GM23338 (cell line): ENCODE measurements around the gene MPST. TPM values are rescaled to one million over a fixed set of nuclear protein-coding genes. Genes with fewer than 3 reads are reported as not detected.

Experiments used
- ATAC-seq: fragments of 200-7000 bp; cut with Tn5 transposase; 3 replicates; pipeline ENCODE4 v1.9.1; 2020
- DNase-seq: peaks from one replicate; pipeline ENCODE4 v3.0.0-alpha.2; 2015; ENCODE audit warnings: low spot score
- H2AFZ ChIP-seq: fragments of 200-600 bp; sonication (generic); 2 replicates; pipeline ENCODE4 v1.8.0; 2016; ENCODE audit warnings: antibody characterized with exemption, mild to moderate bottlenecking, moderate library complexity
- H3F3A ChIP-seq: fragments of 200-600 bp; sonication (generic); replicated peaks from 2 replicates; pipeline ENCODE4 v1.8.0; 2017; ENCODE audit warnings: antibody characterized with exemption, mixed run types, low read depth
- H3K27ac ChIP-seq: fragments of 200-600 bp; sonication (generic); 2 replicates; pipeline ENCODE4 v1.6.1; 2016; ENCODE audit warnings: low read depth
- H3K27me3 ChIP-seq: fragments of 200-600 bp; sonication (generic); 2 replicates; pipeline ENCODE4 v1.8.0; 2016; ENCODE audit warnings: mild to moderate bottlenecking, mixed run types, moderate library complexity; ENCODE audit not compliant: insufficient read depth
- H3K36me3 ChIP-seq: fragments of 200-600 bp; sonication (generic); 2 replicates; pipeline ENCODE4 v1.8.0; 2016; ENCODE audit warnings: mild to moderate bottlenecking; ENCODE audit not compliant: insufficient read depth
- H3K4me1 ChIP-seq: fragments of 200-600 bp; sonication (generic); 2 replicates; pipeline ENCODE4 v1.8.0; 2016; ENCODE audit warnings: mild to moderate bottlenecking, moderate library complexity; ENCODE audit not compliant: insufficient read depth
- H3K4me2 ChIP-seq: fragments of 200-600 bp; sonication (generic); 2 replicates; pipeline ENCODE4 v1.7.1; 2017; ENCODE audit warnings: mixed run types
- H3K4me3 ChIP-seq: fragments of 200-600 bp; sonication (generic); 2 replicates; pipeline ENCODE4 v1.6.1; 2016; ENCODE audit warnings: mixed run types
- H3K79me2 ChIP-seq: fragments of 200-600 bp; sonication (generic); replicated peaks from 2 replicates; pipeline ENCODE4 v1.8.0; 2017; ENCODE audit warnings: mild to moderate bottlenecking; ENCODE audit not compliant: insufficient read depth
- H3K9me2 ChIP-seq: fragments of 200-600 bp; sonication (generic); 2 replicates; pipeline ENCODE4 v1.8.0; 2017; ENCODE audit not compliant: insufficient read depth
- H4K20me1 ChIP-seq: fragments of 200-600 bp; sonication (generic); replicated peaks from 2 replicates; pipeline ENCODE4 v1.8.0; 2017; ENCODE audit warnings: mild to moderate bottlenecking; ENCODE audit not compliant: insufficient read depth
- H3K27ac Mint-ChIP-seq: 2 replicates; pipeline ENCODE4 v1.8.0; 2020; ENCODE audit warnings: inconsistent platforms, mild to moderate bottlenecking, moderate library complexity, mixed read lengths
- H3K27me3 Mint-ChIP-seq: 3 replicates; pipeline ENCODE4 v1.8.0; 2022; ENCODE audit warnings: low read depth, mild to moderate bottlenecking, moderate library complexity, mixed read lengths, inconsistent platforms; ENCODE audit not compliant: insufficient read depth, poor library complexity
- H3K36me3 Mint-ChIP-seq: 3 replicates; pipeline ENCODE4 v1.8.0; 2021; ENCODE audit warnings: low read depth, mild to moderate bottlenecking, inconsistent platforms, moderate library complexity, mixed read lengths
- H3K4me1 Mint-ChIP-seq: 3 replicates; pipeline ENCODE4 v1.8.0; 2020; ENCODE audit warnings: mild to moderate bottlenecking, inconsistent platforms, mixed read lengths
- H3K4me3 Mint-ChIP-seq: 3 replicates; pipeline ENCODE4 v1.8.0; 2021; ENCODE audit warnings: moderate library complexity, mild to moderate bottlenecking, inconsistent platforms, mixed read lengths
- H3K9me3 Mint-ChIP-seq: 3 replicates; pipeline ENCODE4 v1.8.0; 2020; ENCODE audit warnings: moderate library complexity, mild to moderate bottlenecking, inconsistent platforms, mixed read lengths
- CREB1 ChIP-seq: fragments of 250-450 bp; sonication (Bioruptor Pico); IDR thresholded peaks from 2 replicates; pipeline ENCODE4 v1.5.0; 2020; ENCODE audit warnings: low read depth, mild to moderate bottlenecking, moderate library complexity
- EZH2 ChIP-seq: fragments of 200-600 bp; sonication (generic); IDR thresholded peaks from one replicate; pipeline ENCODE4 v1.8.0; 2017; ENCODE audit warnings: antibody characterized with exemption, mild to moderate bottlenecking, low read depth; ENCODE audit not compliant: unreplicated experiment
- EZH2phosphoT487 ChIP-seq: fragments of 200-600 bp; sonication (generic); IDR thresholded peaks from one replicate; pipeline ENCODE4 v1.8.1; 2018; ENCODE audit warnings: antibody characterized with exemption; ENCODE audit not compliant: unreplicated experiment
- JUNB ChIP-seq: IDR thresholded peaks from one replicate; pipeline ENCODE4 v1.6.1; 2016; ENCODE audit warnings: antibody characterized with exemption; ENCODE audit not compliant: unreplicated experiment
- NANOG ChIP-seq: IDR thresholded peaks from 2 replicates; pipeline ENCODE4 v1.6.1; 2016; ENCODE audit warnings: antibody characterized with exemption, borderline replicate concordance
- POLR2AphosphoS5 ChIP-seq: IDR thresholded peaks from 2 replicates; pipeline ENCODE4 v1.6.1; 2016; ENCODE audit warnings: antibody characterized with exemption, low read depth
- STAT1 ChIP-seq: IDR thresholded peaks from one replicate; pipeline ENCODE4 v1.6.1; 2016; ENCODE audit warnings: antibody characterized with exemption; ENCODE audit not compliant: unreplicated experiment
- ZNF114 ChIP-seq: fragments of 250-450 bp; sonication (Bioruptor Pico); IDR thresholded peaks from 2 replicates; pipeline ENCODE4 v1.5.0; 2020; ENCODE audit warnings: mild to moderate bottlenecking, moderate library complexity
- ZNF331 ChIP-seq: fragments of 250-450 bp; sonication (Bioruptor Pico); IDR thresholded peaks from 2 replicates; pipeline ENCODE4 v1.5.0; 2020; ENCODE audit warnings: low read depth, mild to moderate bottlenecking, moderate library complexity
- polyA plus RNA-seq: library from polyadenylated mRNA; unstranded; fragments of >200 nt; fragmentation: Nextera tagmentation; extraction: Ambion mirVana; gene quantifications from 2 replicates; pipeline ENCODE4 v1.2.1, GENCODE V29; 2016
- total RNA-seq: library from RNA; depleted of rRNA; stranded (reverse); fragments of >200 nt; shearing (Covaris generic); gene quantifications from 2 replicates; pipeline ENCODE4 v1.2.3, GENCODE V29; 2014
- TF ChIP-seq, protein P1 (sequence below): IDR thresholded peaks from one replicate; pipeline ENCODE4 v1.6.1; 2018; ENCODE audit warnings: antibody characterized with exemption; ENCODE audit not compliant: unreplicated experiment
- TF ChIP-seq, protein P2 (sequence below): IDR thresholded peaks from 2 replicates; pipeline ENCODE4 v1.6.1; 2016; ENCODE audit warnings: antibody characterized with exemption
- TF ChIP-seq, protein P3 (sequence below), 2 experiments: fragments of 200-600 bp in 1 of 2; sonication (generic) in 1 of 2; conservative IDR thresholded peaks; 2 replicates each; pipeline versions ENCODE4 v1.5.1 to v1.6.1; 2016 to 2017; ENCODE audit warnings: antibody characterized with exemption in 2 of 2, low read depth in 2 of 2, mild to moderate bottlenecking in 2 of 2, moderate library complexity in 1 of 2
- TF ChIP-seq, protein P4 (sequence below): fragments of 250-450 bp; sonication (Bioruptor Pico); IDR thresholded peaks from 2 replicates; pipeline ENCODE4 v1.5.0; 2020; ENCODE audit warnings: mild to moderate bottlenecking, moderate library complexity

The MPST gene
- total and polyA plus RNA-seq, 2 experiments from 2014 or later = 86.2 to 158 TPM

DNA sequence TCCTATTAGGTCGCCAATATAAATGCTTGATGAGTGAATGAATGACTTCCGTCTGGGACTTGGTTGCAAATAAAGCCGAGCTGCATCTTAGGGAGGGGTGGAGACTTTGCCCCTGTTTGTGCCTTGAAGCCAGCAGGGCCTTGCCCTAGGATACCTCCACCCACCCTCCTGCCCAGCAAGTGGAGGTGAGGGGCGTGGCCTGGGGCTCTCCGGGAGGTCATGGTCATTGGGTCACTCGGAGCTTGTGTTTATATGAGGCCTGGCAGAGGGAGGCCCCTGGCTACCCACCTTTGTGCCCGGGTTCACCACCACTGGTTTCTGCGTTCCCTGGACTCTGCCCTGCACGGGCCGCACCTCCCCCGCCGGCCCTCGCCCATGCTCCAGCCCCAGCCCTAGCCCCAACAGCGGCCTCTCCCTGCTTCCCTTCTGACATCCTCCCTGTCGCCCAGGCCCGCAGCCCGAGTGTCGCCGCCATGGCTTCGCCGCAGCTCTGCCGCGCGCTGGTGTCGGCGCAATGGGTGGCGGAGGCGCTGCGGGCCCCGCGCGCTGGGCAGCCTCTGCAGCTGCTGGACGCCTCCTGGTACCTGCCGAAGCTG lies 4.3 kb downstream of the MPST start:
- H3K27me3 ChIP-seq = no peaks in the 10 kb centered on the region
- H3K27me3 Mint-ChIP-seq = peaks cover 16% of the 10 kb centered on the region
- H3K4me3 ChIP-seq = no peak overlapping the region
- peaks cover 12% of the 10 kb centered on the region; the same call in 1 of the 2 replicates for H3K4me1 ChIP-seq
- no peak overlapping the region for H3K4me2 ChIP-seq
- H3K27ac Mint-ChIP-seq = no peak overlapping the region
- no peak for DNase-seq
- TF ChIP-seq NANOG (no peak), JUNB (no peak), STAT1 (no peak), POLR2AphosphoS5 (no peak), CREB1 (CRISPR knock-in tag) (no peak), EZH2phosphoT487 (no peak), EZH2 (no peak), ZNF331 (CRISPR knock-in tag) (no peak), ZNF114 (no peak)
- TF ChIP-seq, protein P1, sequence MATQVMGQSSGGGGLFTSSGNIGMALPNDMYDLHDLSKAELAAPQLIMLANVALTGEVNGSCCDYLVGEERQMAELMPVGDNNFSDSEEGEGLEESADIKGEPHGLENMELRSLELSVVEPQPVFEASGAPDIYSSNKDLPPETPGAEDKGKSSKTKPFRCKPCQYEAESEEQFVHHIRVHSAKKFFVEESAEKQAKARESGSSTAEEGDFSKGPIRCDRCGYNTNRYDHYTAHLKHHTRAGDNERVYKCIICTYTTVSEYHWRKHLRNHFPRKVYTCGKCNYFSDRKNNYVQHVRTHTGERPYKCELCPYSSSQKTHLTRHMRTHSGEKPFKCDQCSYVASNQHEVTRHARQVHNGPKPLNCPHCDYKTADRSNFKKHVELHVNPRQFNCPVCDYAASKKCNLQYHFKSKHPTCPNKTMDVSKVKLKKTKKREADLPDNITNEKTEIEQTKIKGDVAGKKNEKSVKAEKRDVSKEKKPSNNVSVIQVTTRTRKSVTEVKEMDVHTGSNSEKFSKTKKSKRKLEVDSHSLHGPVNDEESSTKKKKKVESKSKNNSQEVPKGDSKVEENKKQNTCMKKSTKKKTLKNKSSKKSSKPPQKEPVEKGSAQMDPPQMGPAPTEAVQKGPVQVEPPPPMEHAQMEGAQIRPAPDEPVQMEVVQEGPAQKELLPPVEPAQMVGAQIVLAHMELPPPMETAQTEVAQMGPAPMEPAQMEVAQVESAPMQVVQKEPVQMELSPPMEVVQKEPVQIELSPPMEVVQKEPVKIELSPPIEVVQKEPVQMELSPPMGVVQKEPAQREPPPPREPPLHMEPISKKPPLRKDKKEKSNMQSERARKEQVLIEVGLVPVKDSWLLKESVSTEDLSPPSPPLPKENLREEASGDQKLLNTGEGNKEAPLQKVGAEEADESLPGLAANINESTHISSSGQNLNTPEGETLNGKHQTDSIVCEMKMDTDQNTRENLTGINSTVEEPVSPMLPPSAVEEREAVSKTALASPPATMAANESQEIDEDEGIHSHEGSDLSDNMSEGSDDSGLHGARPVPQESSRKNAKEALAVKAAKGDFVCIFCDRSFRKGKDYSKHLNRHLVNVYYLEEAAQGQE = no peak
- TF ChIP-seq, protein P2, sequence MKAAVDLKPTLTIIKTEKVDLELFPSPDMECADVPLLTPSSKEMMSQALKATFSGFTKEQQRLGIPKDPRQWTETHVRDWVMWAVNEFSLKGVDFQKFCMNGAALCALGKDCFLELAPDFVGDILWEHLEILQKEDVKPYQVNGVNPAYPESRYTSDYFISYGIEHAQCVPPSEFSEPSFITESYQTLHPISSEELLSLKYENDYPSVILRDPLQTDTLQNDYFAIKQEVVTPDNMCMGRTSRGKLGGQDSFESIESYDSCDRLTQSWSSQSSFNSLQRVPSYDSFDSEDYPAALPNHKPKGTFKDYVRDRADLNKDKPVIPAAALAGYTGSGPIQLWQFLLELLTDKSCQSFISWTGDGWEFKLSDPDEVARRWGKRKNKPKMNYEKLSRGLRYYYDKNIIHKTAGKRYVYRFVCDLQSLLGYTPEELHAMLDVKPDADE = no peak
- TF ChIP-seq, protein P3, sequence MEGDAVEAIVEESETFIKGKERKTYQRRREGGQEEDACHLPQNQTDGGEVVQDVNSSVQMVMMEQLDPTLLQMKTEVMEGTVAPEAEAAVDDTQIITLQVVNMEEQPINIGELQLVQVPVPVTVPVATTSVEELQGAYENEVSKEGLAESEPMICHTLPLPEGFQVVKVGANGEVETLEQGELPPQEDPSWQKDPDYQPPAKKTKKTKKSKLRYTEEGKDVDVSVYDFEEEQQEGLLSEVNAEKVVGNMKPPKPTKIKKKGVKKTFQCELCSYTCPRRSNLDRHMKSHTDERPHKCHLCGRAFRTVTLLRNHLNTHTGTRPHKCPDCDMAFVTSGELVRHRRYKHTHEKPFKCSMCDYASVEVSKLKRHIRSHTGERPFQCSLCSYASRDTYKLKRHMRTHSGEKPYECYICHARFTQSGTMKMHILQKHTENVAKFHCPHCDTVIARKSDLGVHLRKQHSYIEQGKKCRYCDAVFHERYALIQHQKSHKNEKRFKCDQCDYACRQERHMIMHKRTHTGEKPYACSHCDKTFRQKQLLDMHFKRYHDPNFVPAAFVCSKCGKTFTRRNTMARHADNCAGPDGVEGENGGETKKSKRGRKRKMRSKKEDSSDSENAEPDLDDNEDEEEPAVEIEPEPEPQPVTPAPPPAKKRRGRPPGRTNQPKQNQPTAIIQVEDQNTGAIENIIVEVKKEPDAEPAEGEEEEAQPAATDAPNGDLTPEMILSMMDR (conservative IDR thresholded peaks at IDR 0.05; ENCODE audit: low read depth in 2 of 2) = no peak
- TF ChIP-seq, protein P4, sequence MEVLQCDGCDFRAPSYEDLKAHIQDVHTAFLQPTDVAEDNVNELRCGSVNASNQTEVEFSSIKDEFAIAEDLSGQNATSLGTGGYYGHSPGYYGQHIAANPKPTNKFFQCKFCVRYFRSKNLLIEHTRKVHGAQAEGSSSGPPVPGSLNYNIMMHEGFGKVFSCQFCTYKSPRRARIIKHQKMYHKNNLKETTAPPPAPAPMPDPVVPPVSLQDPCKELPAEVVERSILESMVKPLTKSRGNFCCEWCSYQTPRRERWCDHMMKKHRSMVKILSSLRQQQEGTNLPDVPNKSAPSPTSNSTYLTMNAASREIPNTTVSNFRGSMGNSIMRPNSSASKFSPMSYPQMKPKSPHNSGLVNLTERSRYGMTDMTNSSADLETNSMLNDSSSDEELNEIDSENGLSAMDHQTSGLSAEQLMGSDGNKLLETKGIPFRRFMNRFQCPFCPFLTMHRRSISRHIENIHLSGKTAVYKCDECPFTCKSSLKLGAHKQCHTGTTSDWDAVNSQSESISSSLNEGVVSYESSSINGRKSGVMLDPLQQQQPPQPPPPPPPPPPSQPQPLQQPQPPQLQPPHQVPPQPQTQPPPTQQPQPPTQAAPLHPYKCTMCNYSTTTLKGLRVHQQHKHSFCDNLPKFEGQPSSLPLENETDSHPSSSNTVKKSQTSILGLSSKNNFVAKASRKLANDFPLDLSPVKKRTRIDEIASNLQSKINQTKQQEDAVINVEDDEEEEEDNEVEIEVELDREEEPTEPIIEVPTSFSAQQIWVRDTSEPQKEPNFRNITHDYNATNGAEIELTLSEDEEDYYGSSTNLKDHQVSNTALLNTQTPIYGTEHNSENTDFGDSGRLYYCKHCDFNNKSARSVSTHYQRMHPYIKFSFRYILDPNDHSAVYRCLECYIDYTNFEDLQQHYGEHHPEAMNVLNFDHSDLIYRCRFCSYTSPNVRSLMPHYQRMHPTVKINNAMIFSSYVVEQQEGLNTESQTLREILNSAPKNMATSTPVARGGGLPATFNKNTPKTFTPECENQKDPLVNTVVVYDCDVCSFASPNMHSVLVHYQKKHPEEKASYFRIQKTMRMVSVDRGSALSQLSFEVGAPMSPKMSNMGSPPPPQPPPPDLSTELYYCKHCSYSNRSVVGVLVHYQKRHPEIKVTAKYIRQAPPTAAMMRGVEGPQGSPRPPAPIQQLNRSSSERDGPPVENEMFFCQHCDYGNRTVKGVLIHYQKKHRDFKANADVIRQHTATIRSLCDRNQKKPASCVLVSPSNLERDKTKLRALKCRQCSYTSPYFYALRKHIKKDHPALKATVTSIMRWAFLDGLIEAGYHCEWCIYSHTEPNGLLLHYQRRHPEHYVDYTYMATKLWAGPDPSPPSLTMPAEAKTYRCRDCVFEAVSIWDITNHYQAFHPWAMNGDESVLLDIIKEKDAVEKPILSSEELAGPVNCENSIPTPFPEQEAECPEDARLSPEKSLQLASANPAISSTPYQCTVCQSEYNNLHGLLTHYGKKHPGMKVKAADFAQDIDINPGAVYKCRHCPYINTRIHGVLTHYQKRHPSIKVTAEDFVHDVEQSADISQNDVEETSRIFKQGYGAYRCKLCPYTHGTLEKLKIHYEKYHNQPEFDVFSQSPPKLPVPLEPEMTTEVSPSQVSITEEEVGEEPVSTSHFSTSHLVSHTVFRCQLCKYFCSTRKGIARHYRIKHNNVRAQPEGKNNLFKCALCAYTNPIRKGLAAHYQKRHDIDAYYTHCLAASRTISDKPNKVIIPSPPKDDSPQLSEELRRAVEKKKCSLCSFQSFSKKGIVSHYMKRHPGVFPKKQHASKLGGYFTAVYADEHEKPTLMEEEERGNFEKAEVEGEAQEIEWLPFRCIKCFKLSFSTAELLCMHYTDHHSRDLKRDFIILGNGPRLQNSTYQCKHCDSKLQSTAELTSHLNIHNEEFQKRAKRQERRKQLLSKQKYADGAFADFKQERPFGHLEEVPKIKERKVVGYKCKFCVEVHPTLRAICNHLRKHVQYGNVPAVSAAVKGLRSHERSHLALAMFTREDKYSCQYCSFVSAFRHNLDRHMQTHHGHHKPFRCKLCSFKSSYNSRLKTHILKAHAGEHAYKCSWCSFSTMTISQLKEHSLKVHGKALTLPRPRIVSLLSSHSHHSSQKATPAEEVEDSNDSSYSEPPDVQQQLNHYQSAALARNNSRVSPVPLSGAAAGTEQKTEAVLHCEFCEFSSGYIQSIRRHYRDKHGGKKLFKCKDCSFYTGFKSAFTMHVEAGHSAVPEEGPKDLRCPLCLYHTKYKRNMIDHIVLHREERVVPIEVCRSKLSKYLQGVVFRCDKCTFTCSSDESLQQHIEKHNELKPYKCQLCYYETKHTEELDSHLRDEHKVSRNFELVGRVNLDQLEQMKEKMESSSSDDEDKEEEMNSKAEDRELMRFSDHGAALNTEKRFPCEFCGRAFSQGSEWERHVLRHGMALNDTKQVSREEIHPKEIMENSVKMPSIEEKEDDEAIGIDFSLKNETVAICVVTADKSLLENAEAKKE (CRISPR knock-in tag) = no peak
- peaks cover 17% of the 10 kb centered on the region; the same call in 2 of the 3 replicates for H3K4me1 Mint-ChIP-seq
- peaks cover 30% of the 10 kb centered on the region for H3K79me2 ChIP-seq
- H3K4me3 Mint-ChIP-seq = no peak overlapping the region
- peaks cover 3% of the 10 kb centered on the region; the same call in 1 of the 2 replicates for H3K36me3 ChIP-seq
- H3K27ac ChIP-seq = no peak overlapping the region
- peaks cover 35% of the 10 kb centered on the region for H3K36me3 Mint-ChIP-seq
- no peak overlapping the region for H2AFZ ChIP-seq
- no peaks in the 10 kb centered on the region for H3K9me3 Mint-ChIP-seq
- H3F3A ChIP-seq = no peaks in the 10 kb centered on the region
- peaks cover 8% of the 10 kb centered on the region for H4K20me1 ChIP-seq
- ATAC-seq = no peak
- H3K9me2 ChIP-seq = no peaks in the 10 kb centered on the region
